OCI-LY1 (cell line): ENCODE data around the gene PRR5.

ENCODE experiments used
- CTCF ChIP-seq: fragments of 200-600 bp; sonication (generic), shearing (Covaris generic); IDR thresholded peaks from 2 replicates; pipeline ENCODE4 v1.5.1; 2017; ENCODE audit warnings: mild to moderate bottlenecking, antibody characterized with exemption, low read length, moderate library complexity, mixed read lengths
- EZH2 ChIP-seq: fragments of 200-600 bp; sonication (generic), shearing (Covaris generic); IDR thresholded peaks from 2 replicates; pipeline ENCODE4 v1.8.0; 2017; ENCODE audit warnings: borderline replicate concordance, mixed run types, mild to moderate bottlenecking, antibody characterized with exemption, low read length, moderate library complexity, mixed read lengths

GRCh38 chr22:44677871-44678555 lies 24.0 kb upstream of the PRR5 start:
- TF ChIP-seq CTCF = no peak
- TF ChIP-seq EZH2 = no peak
